ENCODE data around the gene TRIM4.

DNA sequence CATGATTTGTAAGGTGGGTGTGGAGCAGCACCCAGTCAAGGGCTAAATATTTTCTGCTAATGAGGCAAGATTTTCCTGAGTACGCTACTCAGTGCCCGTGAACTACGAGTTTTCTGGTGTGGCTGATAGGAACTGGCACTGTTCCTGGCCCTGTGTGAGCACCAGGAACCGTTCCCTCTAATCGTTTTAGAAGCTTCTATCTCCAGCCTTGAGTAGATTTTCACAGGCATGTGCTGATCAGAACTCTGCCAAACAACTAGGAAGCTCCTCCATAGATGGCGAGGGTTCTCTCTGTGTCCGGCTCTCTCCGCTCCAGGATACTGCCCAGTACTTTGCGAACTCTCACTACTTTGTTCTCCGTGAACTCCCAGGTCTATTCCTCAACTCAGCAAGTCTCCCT, 17.7 kb downstream of the TRIM4 start:
- TF ChIP-seq, protein P1, sequence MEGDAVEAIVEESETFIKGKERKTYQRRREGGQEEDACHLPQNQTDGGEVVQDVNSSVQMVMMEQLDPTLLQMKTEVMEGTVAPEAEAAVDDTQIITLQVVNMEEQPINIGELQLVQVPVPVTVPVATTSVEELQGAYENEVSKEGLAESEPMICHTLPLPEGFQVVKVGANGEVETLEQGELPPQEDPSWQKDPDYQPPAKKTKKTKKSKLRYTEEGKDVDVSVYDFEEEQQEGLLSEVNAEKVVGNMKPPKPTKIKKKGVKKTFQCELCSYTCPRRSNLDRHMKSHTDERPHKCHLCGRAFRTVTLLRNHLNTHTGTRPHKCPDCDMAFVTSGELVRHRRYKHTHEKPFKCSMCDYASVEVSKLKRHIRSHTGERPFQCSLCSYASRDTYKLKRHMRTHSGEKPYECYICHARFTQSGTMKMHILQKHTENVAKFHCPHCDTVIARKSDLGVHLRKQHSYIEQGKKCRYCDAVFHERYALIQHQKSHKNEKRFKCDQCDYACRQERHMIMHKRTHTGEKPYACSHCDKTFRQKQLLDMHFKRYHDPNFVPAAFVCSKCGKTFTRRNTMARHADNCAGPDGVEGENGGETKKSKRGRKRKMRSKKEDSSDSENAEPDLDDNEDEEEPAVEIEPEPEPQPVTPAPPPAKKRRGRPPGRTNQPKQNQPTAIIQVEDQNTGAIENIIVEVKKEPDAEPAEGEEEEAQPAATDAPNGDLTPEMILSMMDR (IDR thresholded peaks at IDR 0.05; ENCODE audit: extremely low read depth in 1 of 2, insufficient read depth in 1 of 2, low read depth in 1 of 2, low read length in 2 of 2), result no peak
- TF ChIP-seq EZH2 (IDR thresholded peaks at IDR 0.05; ENCODE audit: borderline replicate concordance, low read depth, low read length, severe bottlenecking) (no peak), POLR2A (IDR thresholded peaks at IDR 0.05; ENCODE audit: low read depth, low read length) (no peak), POLR2AphosphoS5 (IDR thresholded peaks at IDR 0.05; ENCODE audit: insufficient read depth, low read depth, low read length) (no peak), FOS (IDR thresholded peaks at IDR 0.05; ENCODE audit: borderline replicate concordance, insufficient read depth, low read length) (no peak), GATA2 (IDR thresholded peaks at IDR 0.05; ENCODE audit: insufficient read depth, insufficient read length, low read depth, low read length) (no peak), JUN (IDR thresholded peaks at IDR 0.05; ENCODE audit: borderline replicate concordance, insufficient read depth, insufficient read length, low read depth) (no peak), MYC (IDR thresholded peaks at IDR 0.05; ENCODE audit: low read depth, low read length) (no peak)
- TF ChIP-seq, protein P2, sequence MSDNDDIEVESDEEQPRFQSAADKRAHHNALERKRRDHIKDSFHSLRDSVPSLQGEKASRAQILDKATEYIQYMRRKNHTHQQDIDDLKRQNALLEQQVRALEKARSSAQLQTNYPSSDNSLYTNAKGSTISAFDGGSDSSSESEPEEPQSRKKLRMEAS (IDR thresholded peaks at IDR 0.05; ENCODE audit: insufficient read depth, insufficient read length), result no peak
